Spinal cord (tissue), 10 donors: Measurements from ENCODE around the gene RASGRF2. TPM values are rescaled to one million over a fixed set of nuclear protein-coding genes. Genes with fewer than 3 reads are reported as not detected.
A peak's percentile ranks its signal among the peaks of the same experiment; 100 is the strongest.

Experiments used
- DNase-seq, 6 donors: peaks; one replicate each; pipeline versions ENCODE4 v3.0.0 to v3.0.0-alpha.2; 2013 to 2015; ENCODE audit warnings: low spot score in 6 of 6, low read depth in 4 of 6
- H3K27ac ChIP-seq: one replicate; pipeline ENCODE4 v1.5.1; 2013; ENCODE audit warnings: low read depth, low read length, control low read depth
- H3K27me3 ChIP-seq: one replicate; pipeline ENCODE4 v1.6.1; 2013; ENCODE audit warnings: low read length; ENCODE audit not compliant: control insufficient read depth, insufficient read depth
- H3K36me3 ChIP-seq: one replicate; pipeline ENCODE4 v1.6.1; 2013; ENCODE audit warnings: low read length; ENCODE audit not compliant: control insufficient read depth, insufficient read depth
- H3K4me1 ChIP-seq: one replicate; pipeline ENCODE4 v1.6.1; 2013; ENCODE audit warnings: low read length; ENCODE audit not compliant: control insufficient read depth, insufficient read depth
- H3K4me3 ChIP-seq: one replicate; pipeline ENCODE4 v1.5.1; 2013; ENCODE audit warnings: low read depth, low read length, control low read depth
- H3K9me3 ChIP-seq: one replicate; pipeline ENCODE4 v1.6.1; 2013; ENCODE audit warnings: low read length; ENCODE audit not compliant: control insufficient read depth, insufficient read depth
- WGBS: methylation state at CpG from one replicate; pipeline ENCODE4 v1.1.5; 2013; ENCODE audit warnings: missing lambda C conversion rate; ENCODE audit not compliant: insufficient coverage; 5-methylcytosine and 5-hydroxymethylcytosine counted together
- polyA plus RNA-seq, 2 donors: library from polyadenylated mRNA; unstranded; fragments of 120-200 nt; gene quantifications; one replicate each; pipeline ENCODE4 v1.2.1, GENCODE V29; 2013; ENCODE audit not compliant: insufficient read length in 2 of 2
- total RNA-seq, 2 donors: library from RNA; depleted of rRNA in 1 of 2; stranded (reverse); fragments of 120-200 nt in 1 of 2; fragments of >200 nt in 1 of 2; gene quantifications; one replicate each; pipeline versions ENCODE4 v1.2.3 to v1.2.4, GENCODE V29; 2013 to 2014
- donor health status: healthy.

The RASGRF2 gene
- total and polyA plus RNA-seq, 4 donors = 10.3 to 21.2 (median 14.6) TPM

DNA sequence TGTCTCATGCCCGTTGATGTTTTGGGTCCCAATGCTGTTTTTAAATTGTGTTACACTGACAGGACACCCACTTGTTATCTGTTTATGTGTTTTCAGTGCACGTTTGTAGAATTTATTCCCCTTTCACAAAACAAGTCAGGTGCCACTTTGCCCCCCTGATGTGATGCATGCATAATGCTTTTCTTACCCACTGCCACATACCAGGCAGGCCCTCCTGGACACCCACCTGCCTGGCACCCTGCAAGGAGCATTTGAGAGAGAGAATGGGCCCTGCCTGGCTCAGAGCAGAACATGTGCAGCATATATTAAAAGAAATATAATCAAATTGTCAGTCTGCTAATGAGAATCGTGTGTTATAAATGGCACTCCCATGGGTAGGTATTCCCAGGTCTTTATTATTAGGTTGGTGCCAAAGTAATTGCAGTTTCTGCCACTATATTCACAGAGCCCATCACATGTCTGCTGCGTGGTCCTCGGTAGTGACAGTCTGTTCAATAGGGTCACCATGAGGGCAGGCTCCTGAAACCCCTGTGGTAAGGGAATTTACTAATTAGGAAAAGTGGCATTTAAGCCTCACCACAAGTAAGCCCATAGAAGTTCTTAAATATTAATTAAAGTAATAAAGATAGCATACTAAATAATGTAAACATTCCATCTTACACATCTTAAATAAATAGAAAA lies 220.8 kb downstream of the RASGRF2 start:
- Histone ChIP-seq H3K9me3 (no peaks in the 10 kb centered on the region), H3K4me3 (no peak overlapping the region), H3K4me1 (peaks cover 7% of the 10 kb centered on the region), H3K27me3 (no peaks in the 10 kb centered on the region), H3K36me3 (no peaks in the 10 kb centered on the region), H3K27ac (no peak overlapping the region)
- DNase-seq = peak in 1 of 6 donors; percentile 51
- WGBS = 20% methylated on average over 1 of the region's 5 CpGs

DNA sequence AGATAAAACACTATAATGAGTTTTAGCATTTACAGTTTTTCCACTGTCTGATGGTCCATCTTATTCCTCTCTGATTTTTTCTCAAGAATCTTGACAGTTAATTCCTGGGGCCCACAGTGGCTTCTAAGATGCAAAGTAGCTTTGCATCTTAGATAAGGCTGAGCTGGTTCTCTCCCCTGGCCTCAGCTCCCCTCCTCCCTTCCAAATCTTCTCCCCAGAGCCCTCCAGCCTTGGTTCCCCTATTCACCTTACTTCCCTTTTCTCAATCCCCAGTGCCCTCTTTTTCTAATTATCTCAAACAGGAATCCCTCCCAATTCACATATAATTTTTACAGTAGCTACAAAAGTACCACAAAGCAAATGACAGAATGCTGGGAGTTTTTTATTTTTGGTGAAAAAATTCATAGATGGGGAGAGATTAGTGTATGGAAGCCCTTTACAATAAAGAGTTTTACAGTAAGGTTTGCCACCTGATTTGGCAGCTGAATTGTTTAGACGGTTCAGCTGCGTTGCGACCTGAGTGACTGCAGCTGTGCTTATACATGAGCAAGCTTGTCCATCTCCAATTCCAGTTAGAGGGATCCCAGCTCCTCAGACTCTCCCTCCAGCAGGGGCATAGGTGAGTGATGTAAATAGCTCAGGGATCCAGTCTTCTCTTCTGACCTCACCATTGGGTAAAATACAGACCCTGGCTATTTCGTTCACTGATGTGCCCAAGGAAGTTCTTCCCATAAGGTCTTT lies 221.6 kb downstream of the RASGRF2 start:
- H3K4me3 ChIP-seq = no peak overlapping the region
- no peak for DNase-seq
- WGBS = 88% methylated on average over 1 of the region's 4 CpGs

DNA sequence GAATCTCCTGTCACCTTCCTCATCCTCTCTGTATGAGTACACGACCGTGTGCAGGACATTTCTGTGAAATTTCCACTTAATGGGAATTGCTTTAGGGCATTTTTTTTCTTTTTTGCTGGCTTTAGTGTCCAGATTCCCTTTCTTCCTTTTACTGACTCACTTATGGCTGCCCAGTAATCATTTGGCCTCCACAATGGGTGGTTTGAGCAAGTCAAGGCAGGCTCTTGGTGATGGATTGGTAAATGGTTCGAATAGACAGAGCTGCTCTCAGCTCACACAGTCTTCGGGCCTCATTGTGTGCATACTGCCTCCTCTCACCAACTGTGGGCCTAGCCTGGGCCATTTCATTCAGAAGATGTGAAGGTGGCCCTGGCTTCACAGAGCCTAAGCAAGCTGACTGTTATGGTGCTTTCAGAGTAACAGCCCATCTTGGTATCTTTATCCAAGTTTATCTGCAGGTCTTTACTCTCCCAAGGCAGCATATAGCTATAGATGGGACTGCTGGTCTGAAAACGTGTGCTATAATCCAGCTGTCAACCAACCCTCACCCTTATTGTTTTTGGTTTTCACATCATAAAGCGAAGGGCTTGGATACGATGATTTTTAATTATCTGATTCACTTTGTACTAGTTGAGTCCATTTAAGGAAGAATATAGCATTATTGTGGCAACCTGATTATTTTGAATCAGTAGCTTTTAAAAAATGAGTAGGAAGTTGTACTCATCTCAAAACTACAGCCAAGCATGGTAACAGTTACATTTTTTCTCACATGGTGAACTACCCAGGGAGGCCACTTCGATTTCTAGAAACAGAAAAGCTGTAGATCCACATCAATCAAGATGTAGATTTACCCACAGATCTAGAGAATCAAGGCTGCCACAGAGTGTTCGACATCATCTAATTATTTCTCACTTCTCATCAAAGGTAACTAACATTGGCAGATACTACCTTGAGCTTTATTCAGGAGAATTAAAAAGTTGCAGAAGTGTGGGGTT lies 222.5 kb downstream of the RASGRF2 start:
- WGBS = 87% methylated on average over 3 of the region's 9 CpGs
- Histone ChIP-seq H3K9me3 (no peaks in the 10 kb centered on the region), H3K27me3 (no peaks in the 10 kb centered on the region), H3K36me3 (no peaks in the 10 kb centered on the region), H3K4me3 (no peak overlapping the region), H3K27ac (no peak overlapping the region), H3K4me1 (peaks cover 7% of the 10 kb centered on the region)
- no peak for DNase-seq

More for the DNA sequence above, 221.6 kb downstream of the RASGRF2 start:
- no peaks in the 10 kb centered on the region for H3K27me3 ChIP-seq
- no peaks in the 10 kb centered on the region for H3K36me3 ChIP-seq
- H3K9me3 ChIP-seq = no peaks in the 10 kb centered on the region
- H3K27ac ChIP-seq = no peak overlapping the region
- peaks cover 7% of the 10 kb centered on the region for H3K4me1 ChIP-seq

DNA sequence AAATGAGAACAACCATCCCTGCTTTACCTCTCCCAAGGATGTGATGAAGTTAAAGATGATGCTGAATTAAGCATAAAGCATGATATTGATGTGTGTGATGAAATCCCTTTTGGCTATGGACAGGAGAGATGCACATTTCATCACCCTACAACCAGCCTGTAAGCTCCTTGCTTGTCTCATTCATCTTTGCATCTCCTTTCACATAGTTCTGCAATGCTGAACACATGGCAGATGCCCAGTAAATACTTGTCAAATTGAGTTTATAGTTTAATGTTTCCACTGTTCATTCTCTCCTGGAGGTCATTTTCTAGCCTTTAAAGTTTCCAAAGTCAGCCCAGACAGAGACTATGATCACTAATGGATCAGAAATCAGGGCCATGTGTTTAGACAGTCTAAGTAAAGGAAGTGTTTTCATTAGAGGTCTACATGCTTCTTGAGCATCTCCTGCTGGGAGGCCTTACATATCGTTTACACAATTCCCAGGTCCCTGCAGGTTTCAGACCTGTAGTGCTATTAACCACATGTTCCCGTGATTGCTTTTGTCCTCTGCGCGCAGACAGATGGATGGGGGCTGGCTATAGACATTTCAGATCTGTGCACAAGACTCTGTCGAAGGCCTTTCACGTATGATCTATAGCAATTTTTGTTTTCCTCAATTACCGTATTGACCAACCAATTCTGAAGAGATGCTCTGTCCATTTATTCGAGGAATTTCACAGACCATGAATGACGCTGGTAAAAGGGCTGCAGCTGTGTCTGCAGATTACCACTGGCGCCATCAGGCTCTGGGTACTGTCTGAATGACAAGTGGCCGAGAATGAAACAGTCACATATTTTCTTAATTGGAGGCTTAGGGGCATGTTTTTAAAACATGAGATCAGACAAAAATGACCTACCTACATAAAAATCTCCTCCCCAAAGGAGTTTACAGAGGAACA lies 223.9 kb downstream of the RASGRF2 start:
- H3K27me3 ChIP-seq = no peaks in the 10 kb centered on the region
- 45% methylated on average over 7 of the region's 11 CpGs for WGBS
- H3K27ac ChIP-seq = no peak overlapping the region
- H3K4me1 ChIP-seq = peaks cover 7% of the 10 kb centered on the region
- H3K4me3 ChIP-seq = no peak overlapping the region
- H3K9me3 ChIP-seq = no peaks in the 10 kb centered on the region
- DNase-seq = peak in 2 of 6 donors; percentile 47 to 86
- H3K36me3 ChIP-seq = peaks cover 2% of the 10 kb centered on the region

DNA sequence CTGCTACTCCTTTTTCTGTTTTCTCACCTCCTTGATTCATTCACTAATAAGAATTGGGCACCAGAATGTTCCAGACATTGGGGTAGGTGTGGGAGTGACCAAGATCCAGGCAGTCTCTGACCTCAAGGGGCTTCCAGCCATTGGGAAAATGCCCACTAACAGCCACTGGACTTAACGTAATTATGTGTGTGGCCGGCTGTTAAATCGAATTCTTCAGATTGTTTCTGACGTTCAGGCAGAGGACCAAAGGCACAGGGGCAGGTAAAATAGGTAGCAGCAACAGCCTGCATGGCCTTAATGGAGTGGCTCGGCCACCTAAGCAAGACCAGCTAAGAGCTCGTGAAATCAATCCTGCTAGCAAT lies 224.6 kb downstream of the RASGRF2 start:
- 81% methylated on average over 6 of the region's 6 CpGs for WGBS
- H3K27ac ChIP-seq = no peak overlapping the region
- peaks cover 7% of the 10 kb centered on the region for H3K4me1 ChIP-seq
- H3K9me3 ChIP-seq = no peaks in the 10 kb centered on the region
- H3K36me3 ChIP-seq = peaks cover 3% of the 10 kb centered on the region
- H3K4me3 ChIP-seq = no peak overlapping the region
- DNase-seq = no peak
- no peaks in the 10 kb centered on the region for H3K27me3 ChIP-seq

DNA sequence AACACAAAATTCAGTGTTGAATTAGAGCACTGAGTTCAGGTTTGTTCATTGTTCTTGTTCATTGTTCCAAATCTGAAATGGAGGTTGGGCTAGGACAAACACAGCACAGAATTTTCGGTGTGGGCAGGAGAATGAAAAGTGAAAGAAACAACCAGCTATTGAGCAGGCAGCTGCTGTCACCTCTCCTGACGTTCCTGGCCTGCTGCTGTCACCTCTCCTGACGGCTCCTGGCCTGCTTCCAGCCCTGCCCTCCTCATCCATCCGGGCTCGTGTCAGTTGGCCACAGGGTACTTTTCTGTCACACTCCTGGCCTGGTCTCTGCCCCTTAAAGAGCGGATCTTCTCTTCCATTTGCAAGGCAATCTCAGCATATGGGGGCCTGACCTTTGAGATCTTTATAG lies 227.7 kb downstream of the RASGRF2 start:
- 40% methylated on average over 4 of the region's 6 CpGs for WGBS
- Histone ChIP-seq H3K27ac (no peak overlapping the region), H3K36me3 (peaks cover 3% of the 10 kb centered on the region), H3K4me1 (peaks cover 3% of the 10 kb centered on the region), H3K27me3 (no peaks in the 10 kb centered on the region), H3K9me3 (no peaks in the 10 kb centered on the region), H3K4me3 (no peak overlapping the region)
- DNase-seq = no peak

DNA sequence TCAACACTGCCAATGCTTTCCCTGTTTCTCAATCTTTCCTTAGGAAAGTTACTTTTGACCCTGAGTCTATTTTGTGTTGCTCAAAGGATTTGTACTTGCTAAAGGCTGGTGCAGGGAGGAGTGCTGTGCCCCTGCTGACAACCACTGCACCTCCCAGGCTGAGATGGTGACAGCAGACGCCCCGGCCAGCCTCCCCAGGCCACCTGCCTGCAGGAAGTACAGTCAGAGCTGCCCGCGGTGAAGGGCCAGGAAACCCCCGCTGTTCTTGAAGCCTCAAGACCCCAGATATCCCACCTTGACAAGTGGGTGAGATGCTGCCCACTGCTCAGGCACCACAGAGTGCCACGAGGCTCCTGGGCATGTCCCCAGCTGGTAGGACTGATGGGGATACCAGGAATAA lies 228.8 kb downstream of the RASGRF2 start:
- Histone ChIP-seq H3K27me3 (no peaks in the 10 kb centered on the region), H3K4me3 (no peak overlapping the region), H3K9me3 (no peaks in the 10 kb centered on the region), H3K36me3 (peaks cover 3% of the 10 kb centered on the region), H3K4me1 (peaks cover 3% of the 10 kb centered on the region), H3K27ac (no peak overlapping the region)
- DNase-seq = no peak
- 64% methylated on average over 6 of the region's 6 CpGs for WGBS

DNA sequence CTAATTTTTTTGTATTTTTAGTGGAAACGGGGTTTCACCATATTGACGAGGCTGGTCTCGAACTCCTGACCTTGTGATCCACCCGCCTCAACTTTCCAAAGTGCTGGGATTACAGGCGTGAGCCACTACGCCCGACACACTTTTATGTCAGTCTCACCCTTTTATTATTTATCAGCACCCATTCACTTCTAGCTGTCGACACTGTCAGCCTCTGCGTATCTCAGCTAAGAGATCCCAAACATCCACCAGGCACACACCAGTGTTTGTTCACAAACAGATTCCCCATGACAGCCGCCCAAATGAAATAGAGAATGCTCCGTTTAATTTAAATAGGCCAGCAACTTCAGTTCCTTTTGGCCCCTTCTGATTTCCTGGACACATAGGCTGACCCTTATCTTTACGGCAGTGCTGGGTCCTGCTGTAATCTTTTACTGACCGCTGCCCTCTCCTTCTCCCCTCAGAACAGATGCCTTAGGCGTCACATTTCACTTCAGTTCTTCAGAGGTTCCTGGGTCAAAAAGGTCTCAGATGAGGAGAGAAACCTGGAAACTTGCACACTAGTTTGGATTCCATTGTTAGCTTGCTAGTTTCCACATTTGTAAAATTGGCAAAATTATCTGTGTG lies 229.8 kb downstream of the RASGRF2 start:
- H3K27ac ChIP-seq = no peak overlapping the region
- no peaks in the 10 kb centered on the region for H3K27me3 ChIP-seq
- no peak for DNase-seq
- no peak overlapping the region for H3K4me3 ChIP-seq
- 95% methylated on average over 12 of the region's 14 CpGs for WGBS
- H3K9me3 ChIP-seq = no peaks in the 10 kb centered on the region
- peaks cover 3% of the 10 kb centered on the region for H3K36me3 ChIP-seq
- H3K4me1 ChIP-seq = peaks cover 6% of the 10 kb centered on the region
